Colonic mucosa (tissue), 4 donors: Measurements from ENCODE around the gene CTIF. TPM values are rescaled to one million over a fixed set of nuclear protein-coding genes. Genes with fewer than 3 reads are reported as not detected.

Source experiments
- DNase-seq: peaks from one replicate; pipeline ENCODE4 v3.0.0-alpha.2; 2020
- H3K27ac ChIP-seq: fragments of 200-600 bp; one replicate; pipeline ENCODE4 v1.8.0; 2021
- H3K27me3 ChIP-seq: fragments of 200-600 bp; one replicate; pipeline ENCODE4 v1.8.0; 2021
- H3K36me3 ChIP-seq: fragments of 200-600 bp; one replicate; pipeline ENCODE4 v1.8.0; 2021
- H3K4me1 ChIP-seq: fragments of 200-600 bp; one replicate; pipeline ENCODE4 v1.8.0; 2021; ENCODE audit warnings: mild to moderate bottlenecking
- H3K4me3 ChIP-seq: fragments of 200-600 bp; one replicate; pipeline ENCODE4 v1.8.0; 2021
- H3K9ac ChIP-seq, 2 donors: one replicate each; pipeline ENCODE4 v1.7.0; 2013; ENCODE audit warnings: control low read depth in 2 of 2, low read depth in 2 of 2, low read length in 2 of 2
- H3K9me3 ChIP-seq: fragments of 200-600 bp; one replicate; pipeline ENCODE4 v1.8.0; 2021
- CTCF ChIP-seq: fragments of 200-600 bp; IDR thresholded peaks from one replicate; pipeline ENCODE4 v1.8.0; 2022; ENCODE audit warnings: antibody characterized with exemption, mild to moderate bottlenecking
- intact Hi-C: fragments of 100-400 bp; cut with DNase I; formaldehyde crosslinking; loops from one replicate; pipeline ENCODE4 v1.14.1; 2022
- total RNA-seq, 2 donors: library from RNA; stranded (reverse); fragmentation: NEBNext Ultra II Directional in 1 of 2; extraction: Animal tissue kit (Norgen Biotek cat#: 25700) in 1 of 2; gene quantifications; one replicate each; pipeline ENCODE4 v1.2.1, GENCODE V29; 2021
- donor health status: healthy.
- donor health status: DM: no; HTN: no; CAD: no.
- donor health status: DM: no; HTN: no; CAD: no.

CTIF gene
- total RNA-seq, 2 donors from 2014 or later = 13.0 to 16.7 TPM

DNA sequence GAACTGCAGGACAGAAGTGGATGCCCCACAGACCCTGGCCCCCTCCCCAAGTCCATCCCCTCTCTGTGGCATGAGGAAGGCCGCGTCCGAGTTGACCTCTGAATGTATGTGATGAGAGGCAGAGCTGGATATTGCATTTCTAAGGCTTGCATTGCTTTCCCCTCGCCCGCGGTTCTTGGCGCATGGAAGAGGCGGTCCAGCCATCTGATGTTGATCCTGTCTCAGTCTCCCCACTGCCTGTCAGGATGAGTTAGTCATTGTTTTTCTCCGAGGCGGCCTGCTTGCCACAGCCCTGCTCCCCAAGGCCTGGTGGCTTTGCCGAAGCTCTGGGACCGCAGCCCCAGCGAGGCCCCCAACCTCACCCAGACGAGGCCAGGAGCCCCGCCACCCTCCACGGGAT lies 323.3 kb downstream of the CTIF start:
- H3K4me1 ChIP-seq = no peaks in the 10 kb centered on the region
- H3K4me3 ChIP-seq = no peak overlapping the region
- H3K9me3 ChIP-seq = no peaks in the 10 kb centered on the region
- intact Hi-C loops = no loop called here
- no peak overlapping the region for H3K27ac ChIP-seq
- H3K36me3 ChIP-seq = no peaks in the 10 kb centered on the region
- H3K9ac ChIP-seq = no peak overlapping the region
- TF ChIP-seq CTCF = no peak
- no peak for DNase-seq
- H3K27me3 ChIP-seq = no peaks in the 10 kb centered on the region

GRCh38 chr18:48862678-48863270 lies 323.9 kb downstream of the CTIF start:
- no peaks in the 10 kb centered on the region for H3K9me3 ChIP-seq
- H3K27me3 ChIP-seq = no peaks in the 10 kb centered on the region
- no peak for TF ChIP-seq CTCF
- no peak overlapping the region for H3K27ac ChIP-seq
- H3K4me1 ChIP-seq = no peaks in the 10 kb centered on the region
- H3K36me3 ChIP-seq = no peaks in the 10 kb centered on the region
- intact Hi-C loops = no loop called here
- no peak overlapping the region for H3K4me3 ChIP-seq
- H3K9ac ChIP-seq = no peak overlapping the region
- DNase-seq = no peak

DNA sequence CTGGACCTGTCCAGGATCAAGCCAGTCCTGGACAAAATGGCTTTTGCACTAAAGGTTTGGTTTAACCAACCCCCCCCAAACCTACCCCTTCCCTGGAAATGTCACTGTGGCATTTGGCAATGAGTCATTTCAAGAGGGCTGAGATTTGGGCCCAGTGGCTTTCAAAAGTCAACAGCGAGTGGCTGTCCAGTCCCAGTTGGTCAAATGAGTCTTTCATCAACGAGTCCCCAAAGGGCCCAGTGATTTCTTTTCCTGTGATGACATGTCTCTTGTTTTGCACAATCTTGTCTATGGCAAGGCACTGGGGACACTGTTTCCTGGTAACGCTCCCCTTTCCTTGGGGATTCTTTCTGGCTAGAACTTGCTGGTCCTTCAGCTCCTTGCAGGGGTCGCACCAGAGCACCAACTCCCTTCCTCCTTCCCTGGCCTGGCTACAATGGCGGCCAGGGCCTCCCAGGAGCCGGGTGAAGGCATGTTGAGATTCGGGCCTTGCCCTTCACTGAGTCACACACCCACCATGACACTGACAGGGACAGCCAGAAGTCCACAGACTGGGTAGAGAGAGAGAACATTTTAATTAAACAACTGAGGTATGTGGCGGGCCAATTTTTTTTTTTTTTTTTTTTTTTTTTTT lies 324.7 kb downstream of the CTIF start:
- no peak for TF ChIP-seq CTCF
- intact Hi-C loops = no loop called here

GRCh38 chr18:48864876-48865275 lies 326.0 kb downstream of the CTIF start:
- Histone ChIP-seq H3K9me3 (no peaks in the 10 kb centered on the region), H3K27ac (no peak overlapping the region), H3K27me3 (no peaks in the 10 kb centered on the region), H3K4me1 (no peaks in the 10 kb centered on the region), H3K36me3 (no peaks in the 10 kb centered on the region), H3K9ac (no peak overlapping the region), H3K4me3 (no peak overlapping the region)
- intact Hi-C loops = no loop called here
- no peak for TF ChIP-seq CTCF
- DNase-seq = no peak

More for the DNA sequence above, 324.7 kb downstream of the CTIF start:
- no peaks in the 10 kb centered on the region for H3K4me1 ChIP-seq
- no peak overlapping the region for H3K4me3 ChIP-seq
- no peak overlapping the region for H3K27ac ChIP-seq
- H3K36me3 ChIP-seq = no peaks in the 10 kb centered on the region
- no peak overlapping the region for H3K9ac ChIP-seq
- no peaks in the 10 kb centered on the region for H3K9me3 ChIP-seq
- H3K27me3 ChIP-seq = no peaks in the 10 kb centered on the region
- no peak for DNase-seq

- DNase-seq = peak; percentile 49
- H3K36me3 ChIP-seq = no peaks in the 10 kb centered on the region
- H3K4me1 ChIP-seq = no peaks in the 10 kb centered on the region
- TF ChIP-seq CTCF = no peak
- no peak overlapping the region for H3K9ac ChIP-seq
- no peaks in the 10 kb centered on the region for H3K27me3 ChIP-seq
- no peaks in the 10 kb centered on the region for H3K9me3 ChIP-seq
- no peak overlapping the region for H3K4me3 ChIP-seq
- intact Hi-C loops = no loop called here
- H3K27ac ChIP-seq = no peak overlapping the region
These were observed 327.4 kb downstream of the CTIF start for GRCh38 chr18:48866028-48866733.
